Suprapubic skin (tissue), 4 donors: ENCODE measurements around the gene DCPS. TPM values are rescaled to one million over a fixed set of nuclear protein-coding genes. Genes with fewer than 3 reads are reported as not detected.

Source experiments
- DNase-seq, 2 donors: peaks; one replicate each; pipeline ENCODE4 v3.0.0-alpha.2; 2019; ENCODE audit warnings: low spot score in 2 of 2
- H3K27ac ChIP-seq: fragments of 200-600 bp; sonication (generic); one replicate; pipeline ENCODE4 v1.5.1; 2019
- H3K27me3 ChIP-seq: fragments of 200-600 bp; sonication (generic); one replicate; pipeline ENCODE4 v1.5.1; 2019
- H3K36me3 ChIP-seq: fragments of 200-600 bp; sonication (generic); one replicate; pipeline ENCODE4 v1.5.1; 2019
- H3K4me1 ChIP-seq: fragments of 200-600 bp; sonication (generic); one replicate; pipeline ENCODE4 v1.5.1; 2019
- H3K4me3 ChIP-seq: fragments of 200-600 bp; sonication (generic); one replicate; pipeline ENCODE4 v1.5.1; 2019; ENCODE audit warnings: mild to moderate bottlenecking
- H3K9me3 ChIP-seq: fragments of 200-600 bp; sonication (generic); one replicate; pipeline ENCODE4 v1.5.1; 2019
- EP300 ChIP-seq: sonication (generic); formaldehyde crosslinking; IDR thresholded peaks from one replicate; pipeline ENCODE4 v1.6.1; 2017; ENCODE audit warnings: antibody characterized with exemption
- POLR2A ChIP-seq, 2 donors: fragments of 450-650 bp; IDR thresholded peaks; one replicate each; pipeline ENCODE4 v1.6.1; 2017; ENCODE audit warnings: antibody characterized with exemption in 2 of 2, mild to moderate bottlenecking in 2 of 2, moderate library complexity in 2 of 2
- POLR2AphosphoS5 ChIP-seq, 3 donors: sonication (generic); formaldehyde crosslinking; IDR thresholded peaks; one replicate each; pipeline ENCODE4 v1.6.1; 2017; ENCODE audit warnings: antibody characterized with exemption in 3 of 3
- WGBS: methylation state at CpG from one replicate; pipeline ENCODE4 v1.1.5; 2018; 5-methylcytosine and 5-hydroxymethylcytosine counted together
- total RNA-seq, 4 donors: library from RNA; depleted of rRNA; stranded (reverse); fragments of >200 nt; gene quantifications; one replicate each; pipeline ENCODE4 v1.1.0, GENCODE V29; 2016
- TF ChIP-seq, protein P1 (sequence below), 2 donors: fragments of 200-600 bp in 1 of 2; fragments of 450-650 bp in 1 of 2; sonication (generic) in 1 of 2; IDR thresholded peaks; one replicate each; pipeline ENCODE4 v1.5.1; 2016 to 2019; ENCODE audit warnings: antibody characterized with exemption in 2 of 2, mild to moderate bottlenecking in 1 of 2, moderate library complexity in 1 of 2

Gene DCPS
- total RNA-seq, 4 donors from 2014 or later = 15.4 to 19.1 (median 17.8) TPM

DNA sequence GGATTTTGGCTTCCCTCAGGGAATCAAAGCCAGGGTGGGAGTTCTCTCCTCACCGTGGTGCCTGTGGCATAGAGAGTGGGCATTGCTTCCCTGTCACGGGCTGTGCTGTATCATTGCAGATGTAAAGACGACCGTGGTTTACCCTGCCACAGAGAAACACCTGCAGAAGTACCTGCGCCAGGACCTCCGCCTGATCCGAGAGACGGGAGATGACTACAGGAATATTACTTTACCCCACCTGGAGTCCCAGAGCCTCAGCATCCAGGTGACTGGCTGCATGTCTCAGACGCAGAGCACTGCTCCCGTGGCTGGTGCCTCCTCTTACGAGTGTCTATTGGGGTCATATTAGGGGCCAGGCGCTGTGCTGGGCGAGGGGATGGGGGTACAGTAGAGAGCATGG lies 27.4 kb downstream of the DCPS start:
- no peaks in the 10 kb centered on the region for H3K27me3 ChIP-seq
- TF ChIP-seq, protein P1, sequence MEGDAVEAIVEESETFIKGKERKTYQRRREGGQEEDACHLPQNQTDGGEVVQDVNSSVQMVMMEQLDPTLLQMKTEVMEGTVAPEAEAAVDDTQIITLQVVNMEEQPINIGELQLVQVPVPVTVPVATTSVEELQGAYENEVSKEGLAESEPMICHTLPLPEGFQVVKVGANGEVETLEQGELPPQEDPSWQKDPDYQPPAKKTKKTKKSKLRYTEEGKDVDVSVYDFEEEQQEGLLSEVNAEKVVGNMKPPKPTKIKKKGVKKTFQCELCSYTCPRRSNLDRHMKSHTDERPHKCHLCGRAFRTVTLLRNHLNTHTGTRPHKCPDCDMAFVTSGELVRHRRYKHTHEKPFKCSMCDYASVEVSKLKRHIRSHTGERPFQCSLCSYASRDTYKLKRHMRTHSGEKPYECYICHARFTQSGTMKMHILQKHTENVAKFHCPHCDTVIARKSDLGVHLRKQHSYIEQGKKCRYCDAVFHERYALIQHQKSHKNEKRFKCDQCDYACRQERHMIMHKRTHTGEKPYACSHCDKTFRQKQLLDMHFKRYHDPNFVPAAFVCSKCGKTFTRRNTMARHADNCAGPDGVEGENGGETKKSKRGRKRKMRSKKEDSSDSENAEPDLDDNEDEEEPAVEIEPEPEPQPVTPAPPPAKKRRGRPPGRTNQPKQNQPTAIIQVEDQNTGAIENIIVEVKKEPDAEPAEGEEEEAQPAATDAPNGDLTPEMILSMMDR (IDR thresholded peaks at IDR 0.05) = no peak
- TF ChIP-seq EP300 (no peak), POLR2A (IDR thresholded peaks at IDR 0.05) (no peak), POLR2AphosphoS5 (IDR thresholded peaks at IDR 0.05) (no peak)
- peak in 1 of 2 donors; percentile 56 for DNase-seq
- H3K4me1 ChIP-seq = peaks cover 24% of the 10 kb centered on the region
- 100% methylated on average over 4 of the region's 13 CpGs for WGBS
- no peak overlapping the region for H3K4me3 ChIP-seq
- peaks cover 11% of the 10 kb centered on the region for H3K36me3 ChIP-seq
- no peak overlapping the region for H3K27ac ChIP-seq
- no peaks in the 10 kb centered on the region for H3K9me3 ChIP-seq

DNA sequence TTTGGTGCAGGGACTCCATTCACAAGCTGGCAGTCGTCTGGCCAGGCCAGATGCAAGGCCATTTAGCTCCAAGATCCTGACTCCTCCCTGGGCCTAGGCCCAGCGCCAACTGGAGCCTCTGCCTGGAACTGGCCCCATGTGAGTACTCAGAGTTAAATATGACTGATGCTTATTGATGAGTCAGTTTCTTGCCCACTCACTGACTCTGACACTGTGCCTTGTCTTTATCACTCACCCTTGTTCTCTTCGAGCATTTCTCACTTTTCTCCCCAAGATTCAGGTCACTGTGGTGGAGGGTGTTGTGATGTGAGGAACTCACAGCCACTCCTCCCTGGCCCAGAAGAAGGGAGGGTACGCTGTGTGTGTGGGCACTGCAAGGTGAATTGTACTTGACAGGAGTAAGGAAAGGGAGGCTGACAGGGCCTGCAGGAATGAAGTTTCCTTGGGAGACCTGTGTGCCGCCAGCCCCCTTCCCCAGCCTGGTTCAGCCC lies 28.4 kb downstream of the DCPS start:
- Histone ChIP-seq H3K4me3 (no peak overlapping the region), H3K27ac (no peak overlapping the region), H3K9me3 (no peaks in the 10 kb centered on the region), H3K27me3 (no peaks in the 10 kb centered on the region), H3K36me3 (peaks cover 12% of the 10 kb centered on the region), H3K4me1 (peaks cover 24% of the 10 kb centered on the region)
- DNase-seq = peak; percentile 55 to 86
- WGBS = 55% methylated on average over 5 of the region's 5 CpGs
- TF ChIP-seq POLR2A (IDR thresholded peaks at IDR 0.05) (no peak), POLR2AphosphoS5 (IDR thresholded peaks at IDR 0.05) (no peak), EP300 (no peak)
- TF ChIP-seq, protein P1 (IDR thresholded peaks at IDR 0.05) = no peak

DNA sequence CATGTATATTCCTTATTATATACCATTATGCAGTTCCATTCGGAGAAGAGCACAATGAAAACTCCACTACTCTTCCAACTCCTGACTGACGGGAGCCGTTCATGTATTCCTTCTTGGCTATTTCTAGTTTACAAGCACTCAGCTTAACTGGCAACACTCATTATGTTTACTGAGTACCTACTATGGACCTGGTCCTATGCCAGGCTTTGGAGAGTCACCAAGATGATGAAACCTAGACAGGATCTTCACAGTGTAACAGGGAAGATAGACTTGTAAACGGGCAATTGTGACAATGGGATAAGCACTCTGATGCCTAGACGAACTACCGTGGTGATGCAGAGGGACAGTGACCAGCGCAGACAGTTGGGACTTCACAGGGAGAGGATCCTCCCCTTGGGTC lies 29.3 kb downstream of the DCPS start:
- Histone ChIP-seq H3K4me1 (peaks cover 19% of the 10 kb centered on the region), H3K36me3 (peaks cover 17% of the 10 kb centered on the region), H3K27ac (no peak overlapping the region), H3K4me3 (no peak overlapping the region), H3K27me3 (no peaks in the 10 kb centered on the region), H3K9me3 (no peaks in the 10 kb centered on the region)
- WGBS = 92% methylated on average over 7 of the region's 7 CpGs
- TF ChIP-seq POLR2AphosphoS5 (IDR thresholded peaks at IDR 0.05) (no peak), POLR2A (IDR thresholded peaks at IDR 0.05) (no peak), EP300 (no peak)
- TF ChIP-seq, protein P1 (IDR thresholded peaks at IDR 0.05) = no peak
- DNase-seq = no peak

DNA sequence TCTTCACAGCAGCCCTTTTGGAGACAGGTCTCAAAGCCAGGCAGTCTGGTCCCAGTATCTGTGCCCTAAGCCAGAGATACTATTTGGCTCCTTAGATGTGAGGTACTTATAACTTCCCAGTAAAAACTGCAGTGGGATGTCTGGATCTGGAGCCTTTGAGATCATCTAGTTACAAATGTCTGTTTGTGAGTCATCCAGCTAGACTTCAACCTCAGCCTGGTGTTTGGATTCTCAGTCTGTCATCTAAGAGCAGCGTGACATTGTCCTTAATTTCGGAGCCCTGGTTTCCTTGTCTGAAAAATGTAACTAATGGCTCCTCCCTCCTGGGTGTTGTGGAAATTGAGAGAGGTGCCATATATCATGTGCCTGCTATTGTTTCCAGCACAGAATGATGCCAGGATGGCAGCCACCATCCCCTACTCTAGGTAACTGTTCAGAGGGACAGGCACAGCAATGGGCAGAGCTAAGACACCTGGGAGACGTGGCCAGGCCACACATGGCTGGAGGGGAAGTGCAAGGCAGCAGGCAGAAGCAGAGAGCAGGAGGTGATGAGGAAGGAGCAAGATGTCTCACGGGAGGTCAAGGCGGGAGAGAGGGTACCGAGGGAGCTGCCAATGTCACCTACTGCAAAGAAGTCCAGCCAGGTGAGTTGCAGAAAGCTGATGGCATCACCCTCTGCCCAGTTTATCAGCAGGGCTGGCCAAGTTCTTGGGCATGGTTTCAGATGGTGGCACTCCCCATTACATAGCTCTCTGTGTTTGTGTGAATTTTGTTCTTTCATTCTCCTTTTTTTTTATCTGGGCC lies 31.0 kb downstream of the DCPS start:
- 89% methylated on average over 6 of the region's 6 CpGs for WGBS
- no peaks in the 10 kb centered on the region for H3K27me3 ChIP-seq
- H3K36me3 ChIP-seq = peaks cover 34% of the 10 kb centered on the region
- no peak overlapping the region for H3K27ac ChIP-seq
- H3K9me3 ChIP-seq = no peaks in the 10 kb centered on the region
- H3K4me1 ChIP-seq = peaks cover 24% of the 10 kb centered on the region
- DNase-seq = peak; percentile 32 to 64
- no peak overlapping the region for H3K4me3 ChIP-seq
- TF ChIP-seq EP300 = no peak
- TF ChIP-seq POLR2AphosphoS5 (IDR thresholded peaks at IDR 0.05) = no peak
- no peak for TF ChIP-seq POLR2A (IDR thresholded peaks at IDR 0.05)
- TF ChIP-seq, protein P1 (IDR thresholded peaks at IDR 0.05) = no peak

DNA sequence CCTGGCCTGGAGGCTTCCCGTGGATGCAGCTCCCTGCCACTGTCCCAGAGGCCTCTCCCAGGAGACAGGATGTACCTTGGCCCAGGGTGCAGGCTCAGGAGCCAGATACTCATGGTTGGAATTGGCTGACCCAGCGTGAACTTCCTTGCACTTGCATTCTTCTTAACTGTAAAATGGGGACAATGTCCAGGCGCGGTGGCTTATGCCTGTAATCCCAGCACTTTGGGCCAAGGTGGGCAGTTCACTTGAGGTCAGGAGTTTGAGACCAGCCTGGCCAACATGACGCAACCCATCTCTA lies 31.6 kb downstream of the DCPS start:
- TF ChIP-seq EP300 (no peak), POLR2AphosphoS5 (IDR thresholded peaks at IDR 0.05) (no peak), POLR2A (IDR thresholded peaks at IDR 0.05) (no peak)
- TF ChIP-seq, protein P1 (IDR thresholded peaks at IDR 0.05) = no peak
- 87% methylated on average over 5 of the region's 5 CpGs for WGBS
- Histone ChIP-seq H3K27ac (no peak overlapping the region), H3K9me3 (no peaks in the 10 kb centered on the region), H3K4me1 (peaks cover 29% of the 10 kb centered on the region), H3K27me3 (no peaks in the 10 kb centered on the region), H3K4me3 (no peak overlapping the region), H3K36me3 (peaks cover 34% of the 10 kb centered on the region)
- peak in 1 of 2 donors; percentile 47 for DNase-seq
